NOMO-1 treated with DMSO at 0.1 percent for 48 hours (cell line): Measurements from ENCODE around the gene ADPGK.
"Not testable (repeated sequence)": the region's sequence is repeated elsewhere in the genome, so short reads cannot be mapped to it uniquely, and the experiment has no call there.

ENCODE experiments used
- DNase-seq: peaks from one replicate; lab custom pipeline; 2025; ENCODE audit not compliant: unreplicated experiment; lab: John Stamatoyannopoulos, UW

Gene ADPGK

GRCh38 chr15:72751751-72752455 is 31.7 kb downstream of the ADPGK start:
- peak; percentile 25 for DNase-seq

GRCh38 chr15:72749700-72750099 is 33.9 kb downstream of the ADPGK start:
- DNase-seq = no peak

GRCh38 chr15:72740219-72740618 is 43.3 kb downstream of the ADPGK start:
- DNase-seq = peak; percentile 16

GRCh38 chr15:72737723-72738122 is 45.8 kb downstream of the ADPGK start:
- DNase-seq = no peak

GRCh38 chr15:72737061-72737460 is 46.5 kb downstream of the ADPGK start:
- no peak for DNase-seq

GRCh38 chr15:72735111-72735510 is 48.4 kb downstream of the ADPGK start:
- no peak for DNase-seq

- no peak for DNase-seq
Measured at GRCh38 chr15:72733941-72734738, 49.4 kb downstream of the ADPGK start.

- no peak for DNase-seq
Measured at GRCh38 chr15:72732516-72732915, 51.0 kb downstream of the ADPGK start.

GRCh38 chr15:72732086-72732485 is 51.5 kb downstream of the ADPGK start:
- DNase-seq = no peak

- DNase-seq = no peak
Measured at GRCh38 chr15:72728821-72729220, 54.7 kb downstream of the ADPGK start.

GRCh38 chr15:72728249-72728648 is 55.3 kb downstream of the ADPGK start:
- not testable (repeated sequence) for DNase-seq

GRCh38 chr15:72727154-72727553 is 56.4 kb downstream of the ADPGK start:
- no peak for DNase-seq

GRCh38 chr15:72725851-72726250 is 57.7 kb downstream of the ADPGK start:
- DNase-seq = not testable (repeated sequence)

GRCh38 chr15:72725446-72725845 is 58.1 kb downstream of the ADPGK start:
- no peak for DNase-seq

- no peak for DNase-seq
Measured at GRCh38 chr15:72724028-72724427, 59.5 kb downstream of the ADPGK start.

- DNase-seq = peak; percentile 53
Measured at GRCh38 chr15:72722071-72722696, 61.4 kb downstream of the ADPGK start.

- DNase-seq = not testable (repeated sequence)
Measured at GRCh38 chr15:72708551-72709303, 74.8 kb downstream of the ADPGK start.

GRCh38 chr15:72706266-72706665 is 77.3 kb downstream of the ADPGK start:
- DNase-seq = no peak
